Trophoblast cell (in vitro differentiated cells and primary cell): ENCODE results near the gene TYK2.

ENCODE experiments used
- DNase-seq, 2 donors: peaks; one replicate each; pipeline ENCODE4 v3.0.0-alpha.2; 2016
- H2AFZ ChIP-seq: 2 replicates; pipeline ENCODE4 v1.6.1; 2013; ENCODE audit warnings: low read length, moderate library complexity, mild to moderate bottlenecking; ENCODE audit not compliant: insufficient read depth, poor library complexity
- H2AK5ac ChIP-seq: 2 replicates; pipeline ENCODE4 v1.6.1; 2013; ENCODE audit warnings: mild to moderate bottlenecking, low read length
- H2BK120ac ChIP-seq: 2 replicates; pipeline ENCODE4 v1.6.1; 2013; ENCODE audit warnings: low read length, mild to moderate bottlenecking, moderate library complexity; ENCODE audit not compliant: insufficient read depth, poor library complexity
- H2BK12ac ChIP-seq: 2 replicates; pipeline ENCODE4 v1.6.1; 2013; ENCODE audit warnings: mild to moderate bottlenecking, low read length, moderate library complexity
- H2BK5ac ChIP-seq: 2 replicates; pipeline ENCODE4 v1.6.1; 2013; ENCODE audit warnings: low read length, low read depth, moderate library complexity, mild to moderate bottlenecking; ENCODE audit not compliant: poor library complexity
- H3K14ac ChIP-seq: 2 replicates; pipeline ENCODE4 v1.6.1; 2013; ENCODE audit warnings: mild to moderate bottlenecking, low read length
- H3K18ac ChIP-seq: 2 replicates; pipeline ENCODE4 v1.6.1; 2013; ENCODE audit warnings: mild to moderate bottlenecking, low read length
- H3K23ac ChIP-seq: 2 replicates; pipeline ENCODE4 v1.6.1; 2013; ENCODE audit warnings: low read length
- H3K27ac ChIP-seq: 2 replicates; pipeline ENCODE4 v1.5.1; 2013; ENCODE audit warnings: low read depth, mild to moderate bottlenecking, inconsistent platforms, low read length, moderate library complexity
- H3K27me3 ChIP-seq: 2 replicates; pipeline ENCODE4 v1.6.1; 2013; ENCODE audit warnings: inconsistent platforms, mild to moderate bottlenecking, low read length, moderate library complexity; ENCODE audit not compliant: insufficient read depth
- H3K36me3 ChIP-seq, 2 experiments: 1 replicate in 1 of 2; 2 replicates in 1 of 2; pipeline ENCODE4 v1.6.1; 2013; ENCODE audit warnings: low read length in 2 of 2, mild to moderate bottlenecking in 2 of 2, moderate library complexity in 1 of 2; ENCODE audit not compliant: insufficient read depth in 2 of 2, control insufficient read depth in 1 of 2
- H3K4ac ChIP-seq: 2 replicates; pipeline ENCODE4 v1.6.1; 2013; ENCODE audit warnings: low read depth, mild to moderate bottlenecking, low read length, moderate library complexity
- H3K4me1 ChIP-seq, 2 experiments: 1 replicate in 1 of 2; 2 replicates in 1 of 2; pipeline ENCODE4 v1.6.1; 2013; ENCODE audit warnings: low read length in 2 of 2, mild to moderate bottlenecking in 2 of 2, moderate library complexity in 1 of 2; ENCODE audit not compliant: insufficient read depth in 2 of 2, control insufficient read depth in 1 of 2
- H3K4me2 ChIP-seq: 2 replicates; pipeline ENCODE4 v1.6.1; 2013; ENCODE audit warnings: inconsistent platforms, mild to moderate bottlenecking, low read length, moderate library complexity
- H3K4me3 ChIP-seq: 2 replicates; pipeline ENCODE4 v1.5.1; 2013; ENCODE audit warnings: mild to moderate bottlenecking, low read depth, low read length, inconsistent platforms
- H3K79me1 ChIP-seq: one replicate; pipeline ENCODE4 v1.6.1; 2013; ENCODE audit warnings: low read length
- H3K79me2 ChIP-seq: 2 replicates; pipeline ENCODE4 v1.6.1; 2013; ENCODE audit warnings: low read length, mild to moderate bottlenecking; ENCODE audit not compliant: control insufficient read depth, insufficient read depth, poor library complexity
- H3K9ac ChIP-seq: 2 replicates; pipeline ENCODE4 v1.6.1; 2013; ENCODE audit warnings: mild to moderate bottlenecking, low read length
- H3K9me3 ChIP-seq: 2 replicates; pipeline ENCODE4 v1.6.1; 2013; ENCODE audit warnings: low read depth, mild to moderate bottlenecking, control low read depth, inconsistent platforms, low read length; ENCODE audit not compliant: insufficient read depth
- H4K12ac ChIP-seq: 2 replicates; pipeline ENCODE4 v1.6.1; 2013; ENCODE audit warnings: low read depth, mild to moderate bottlenecking, low read length, moderate library complexity
- H4K8ac ChIP-seq: 2 replicates; pipeline ENCODE4 v1.6.1; 2013; ENCODE audit warnings: low read depth, mild to moderate bottlenecking, low read length, moderate library complexity
- H4K91ac ChIP-seq: one replicate; pipeline ENCODE4 v1.6.1; 2013; ENCODE audit warnings: low read depth, mild to moderate bottlenecking, low read length, moderate library complexity
- WGBS: extraction: QIAGEN DNeasy Blood & Tissue Kit; methylation state at CpG from one replicate; pipeline ENCODE4 v1.1.7; 2013; ENCODE audit warnings: missing lambda C conversion rate; ENCODE audit not compliant: insufficient read length, insufficient coverage; ENCODE audit errors: extremely low coverage; 5-methylcytosine and 5-hydroxymethylcytosine counted together

TYK2 gene

DNA sequence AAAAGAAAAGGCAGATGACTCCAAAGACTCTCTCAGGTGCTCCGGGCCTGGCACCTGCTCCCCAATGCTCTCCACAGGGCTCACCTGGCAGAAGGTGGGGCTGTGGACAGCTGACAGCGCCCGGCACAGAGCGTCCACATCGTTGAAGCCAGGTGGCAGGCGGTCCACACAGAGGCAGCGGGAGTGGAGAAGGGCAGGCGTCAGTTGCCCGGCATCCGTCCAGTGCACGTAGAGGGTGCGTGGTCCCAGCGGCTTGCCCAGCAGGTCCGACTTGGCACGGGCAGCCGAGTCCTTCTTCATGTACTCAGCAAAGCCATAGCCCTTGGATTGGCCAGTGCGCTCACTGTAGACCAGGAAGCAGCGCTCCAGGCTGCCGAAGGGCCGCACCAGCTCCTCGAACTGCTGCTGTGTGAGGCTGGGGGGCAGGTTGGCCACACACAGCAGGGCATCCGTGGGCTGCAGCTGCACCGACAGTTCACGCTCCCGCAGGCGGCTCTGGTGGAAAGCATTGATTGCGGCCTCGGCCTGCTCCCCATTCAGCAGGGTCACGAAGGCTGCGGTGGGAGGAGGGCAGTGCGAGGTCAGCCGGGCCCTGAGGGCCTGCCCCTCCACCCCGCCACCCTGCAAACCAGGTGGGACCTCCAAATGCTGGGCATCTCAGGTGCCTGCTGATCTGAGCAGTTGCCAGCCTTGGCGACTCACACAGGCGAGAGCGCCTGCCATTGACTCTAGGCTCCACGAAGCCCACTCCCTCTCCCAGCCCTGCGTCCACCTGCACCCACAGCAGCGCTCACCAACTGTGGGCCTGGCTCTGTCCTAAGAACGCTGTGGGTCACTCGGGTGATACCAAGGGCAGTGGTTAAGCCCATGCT is 51.6 kb downstream of the TYK2 start:
- Histone ChIP-seq H2BK12ac (no peak overlapping the region), H2AFZ (no peak overlapping the region)

DNA sequence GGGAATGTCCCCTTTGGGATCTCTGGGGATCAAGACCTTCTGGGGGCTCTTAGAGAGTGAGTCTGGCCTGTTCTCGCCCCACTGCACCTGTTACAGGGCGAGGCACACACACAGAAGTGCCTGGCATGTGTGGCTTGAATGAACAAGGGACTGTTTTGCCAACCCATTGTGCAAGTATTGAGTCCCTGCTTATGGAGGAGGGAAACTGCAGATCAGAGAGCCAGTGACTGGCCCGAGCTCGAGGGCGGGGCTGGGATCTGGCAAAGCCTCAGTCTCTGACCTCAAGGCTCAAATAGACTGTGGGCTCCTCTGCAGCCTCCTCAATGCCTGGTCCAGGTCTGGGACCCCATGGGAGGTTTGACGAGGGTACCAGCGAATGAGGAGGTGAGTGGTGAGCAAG is 52.6 kb downstream of the TYK2 start:
- no peak overlapping the region for H4K91ac ChIP-seq
- H2BK12ac ChIP-seq: no peak overlapping the region
- H3K23ac ChIP-seq: no peak overlapping the region
- H3K4me2 ChIP-seq: no peak overlapping the region
- H2AFZ ChIP-seq: no peak overlapping the region
- no peak overlapping the region for H3K18ac ChIP-seq
- no peak overlapping the region for H3K4ac ChIP-seq
- H3K79me1 ChIP-seq: no peaks in the 10 kb centered on the region
- no peak for DNase-seq
- H3K4me1 ChIP-seq: peaks cover 5 to 8% of the 10 kb centered on the region in 2 experiments
- H3K27me3 ChIP-seq: no peaks in the 10 kb centered on the region
- WGBS: no CpG with 5 or more reads among the region's 7 CpGs
- no peak overlapping the region for H2BK120ac ChIP-seq
- no peak overlapping the region for H2BK5ac ChIP-seq
- no peak overlapping the region for H4K12ac ChIP-seq
- H3K27ac ChIP-seq: no peak overlapping the region
- H3K9me3 ChIP-seq: peaks cover 2% of the 10 kb centered on the region
- no peak overlapping the region for H2AK5ac ChIP-seq
- no peak overlapping the region for H4K8ac ChIP-seq
- H3K14ac ChIP-seq: no peak overlapping the region
- H3K36me3 ChIP-seq: peaks cover 69% of the 10 kb centered on the region in 2 experiments
- no peak overlapping the region for H3K9ac ChIP-seq
- no peak overlapping the region for H3K4me3 ChIP-seq
- peaks cover 7% of the 10 kb centered on the region for H3K79me2 ChIP-seq

More for the DNA sequence above, 51.6 kb downstream of the TYK2 start:
- Histone ChIP-seq H3K4me2 (no peak overlapping the region), H3K4me3 (no peak overlapping the region), H3K27ac (no peak overlapping the region), H3K14ac (no peak overlapping the region), H4K8ac (no peak overlapping the region), H4K12ac (no peak overlapping the region), H3K9ac (no peak overlapping the region), H3K4ac (no peak overlapping the region), H3K9me3 (peaks cover 2% of the 10 kb centered on the region), H4K91ac (no peak overlapping the region), H3K27me3 (no peaks in the 10 kb centered on the region), H3K23ac (no peak overlapping the region), H3K18ac (no peak overlapping the region), H3K79me2 (peaks cover 11% of the 10 kb centered on the region), H3K79me1 (peaks cover 4% of the 10 kb centered on the region), H3K4me1 (peaks cover 5 to 9% of the 10 kb centered on the region in 2 experiments), H2BK120ac (no peak overlapping the region), H2AK5ac (no peak overlapping the region), H2BK5ac (no peak overlapping the region), H3K36me3 (peaks cover 60% of the 10 kb centered on the region in 2 experiments)
- WGBS: no CpG with 5 or more reads among the region's 41 CpGs
- no peak for DNase-seq

DNA sequence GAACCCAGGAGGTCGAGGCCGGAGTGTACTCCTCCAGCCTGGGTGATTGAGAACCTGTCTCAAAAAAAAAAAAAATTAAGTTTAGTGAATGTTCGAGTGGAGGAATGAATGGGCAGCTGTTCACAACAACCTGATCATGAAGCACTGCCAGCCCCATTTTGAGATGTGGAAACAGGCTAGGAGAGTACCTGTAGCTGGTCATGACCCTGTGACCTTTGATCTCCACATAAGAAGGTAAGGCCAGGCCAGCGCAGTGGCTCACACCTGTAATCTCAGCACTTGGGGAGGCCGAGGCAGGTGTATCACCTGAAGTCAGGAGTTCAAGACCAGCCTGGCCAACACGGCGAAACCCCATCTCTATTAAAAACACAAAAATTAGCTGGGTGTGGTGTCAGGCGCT is 54.6 kb downstream of the TYK2 start:
- no peak overlapping the region for H3K14ac ChIP-seq
- H3K4me2 ChIP-seq: no peak overlapping the region
- H3K9ac ChIP-seq: no peak overlapping the region
- no peak overlapping the region for H2BK12ac ChIP-seq
- no peak overlapping the region for H3K4me3 ChIP-seq
- H2AFZ ChIP-seq: no peak overlapping the region
- WGBS: no CpG with 5 or more reads among the region's 8 CpGs
- peaks cover 2% of the 10 kb centered on the region for H3K9me3 ChIP-seq
- H4K8ac ChIP-seq: no peak overlapping the region
- H3K4me1 ChIP-seq: no peaks in the 10 kb centered on the region
- H3K79me1 ChIP-seq: no peaks in the 10 kb centered on the region
- H3K79me2 ChIP-seq: no peaks in the 10 kb centered on the region
- H4K91ac ChIP-seq: no peak overlapping the region
- no peaks in the 10 kb centered on the region for H3K27me3 ChIP-seq
- no peak overlapping the region for H3K4ac ChIP-seq
- H4K12ac ChIP-seq: no peak overlapping the region
- DNase-seq: no peak
- H3K36me3 ChIP-seq: peaks cover 86 to 90% of the 10 kb centered on the region in 2 experiments
- no peak overlapping the region for H2AK5ac ChIP-seq
- H2BK5ac ChIP-seq: no peak overlapping the region
- no peak overlapping the region for H2BK120ac ChIP-seq
- no peak overlapping the region for H3K18ac ChIP-seq
- no peak overlapping the region for H3K27ac ChIP-seq
- H3K23ac ChIP-seq: no peak overlapping the region

DNA sequence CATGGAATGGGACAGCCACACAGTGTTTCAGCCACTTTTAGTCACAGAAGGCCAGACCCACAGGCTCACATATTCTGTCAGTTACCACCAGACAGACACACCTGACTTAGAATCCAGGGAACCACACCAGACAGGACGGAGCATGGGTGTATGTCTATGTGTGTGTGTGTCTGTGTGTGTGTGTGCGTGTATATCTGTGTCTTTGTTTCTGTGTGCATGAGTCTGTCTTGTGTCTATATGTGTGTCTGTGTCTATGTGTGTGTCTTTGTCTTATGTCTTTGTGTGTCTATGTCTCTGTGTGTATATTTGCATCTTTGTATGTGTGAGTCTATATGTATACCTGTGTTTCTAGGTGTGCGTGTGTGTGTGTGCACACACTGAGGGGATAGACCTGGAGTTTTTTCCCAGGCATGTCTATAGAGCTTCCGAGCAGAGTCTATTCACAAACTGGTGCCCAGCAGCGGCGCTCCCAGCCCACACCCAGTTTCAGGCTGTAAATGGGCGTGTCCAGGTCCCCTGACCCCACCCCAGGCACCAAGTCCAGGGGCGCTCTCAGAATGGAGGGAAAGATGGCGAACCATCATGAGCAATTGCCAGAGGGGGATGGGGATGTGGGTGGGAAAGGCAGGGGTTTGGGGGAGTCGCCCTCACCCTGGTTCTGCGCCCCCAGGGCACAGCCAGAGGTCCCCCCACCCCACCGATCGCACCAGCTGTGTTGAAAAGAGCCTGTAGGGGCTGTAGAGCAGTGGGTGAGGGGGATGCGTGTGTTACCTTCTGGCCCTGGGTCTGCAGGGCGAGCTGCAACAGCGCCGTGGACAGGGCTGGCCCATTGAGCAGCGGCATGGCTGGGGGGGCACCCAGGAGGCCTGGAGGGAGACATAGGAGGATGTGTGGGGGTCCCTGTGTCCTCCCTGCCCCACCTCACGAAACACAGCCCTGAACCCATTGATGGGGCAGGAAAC is 58.2 kb downstream of the TYK2 start:
- Histone ChIP-seq H3K4me2 (no peak overlapping the region), H2BK12ac (no peak overlapping the region), H2AK5ac (no peak overlapping the region), H3K18ac (no peak overlapping the region), H3K9me3 (no peaks in the 10 kb centered on the region), H2BK120ac (no peak overlapping the region), H3K79me1 (no peaks in the 10 kb centered on the region), H2AFZ (no peak overlapping the region), H3K4ac (no peak overlapping the region), H4K12ac (no peak overlapping the region), H3K27me3 (no peaks in the 10 kb centered on the region), H3K36me3 (peaks cover 84% of the 10 kb centered on the region in 2 experiments), H3K4me3 (no peak overlapping the region), H3K23ac (no peak overlapping the region), H2BK5ac (no peak overlapping the region), H4K8ac (no peak overlapping the region), H3K27ac (no peak overlapping the region), H3K9ac (no peak overlapping the region), H3K79me2 (no peaks in the 10 kb centered on the region), H4K91ac (no peak overlapping the region), H3K14ac (no peak overlapping the region), H3K4me1 (no peaks in the 10 kb centered on the region)
- no peak for DNase-seq
- WGBS: no CpG with 5 or more reads among the region's 19 CpGs
